ENCODE data around the gene FGF5.

Gene FGF5

DNA sequence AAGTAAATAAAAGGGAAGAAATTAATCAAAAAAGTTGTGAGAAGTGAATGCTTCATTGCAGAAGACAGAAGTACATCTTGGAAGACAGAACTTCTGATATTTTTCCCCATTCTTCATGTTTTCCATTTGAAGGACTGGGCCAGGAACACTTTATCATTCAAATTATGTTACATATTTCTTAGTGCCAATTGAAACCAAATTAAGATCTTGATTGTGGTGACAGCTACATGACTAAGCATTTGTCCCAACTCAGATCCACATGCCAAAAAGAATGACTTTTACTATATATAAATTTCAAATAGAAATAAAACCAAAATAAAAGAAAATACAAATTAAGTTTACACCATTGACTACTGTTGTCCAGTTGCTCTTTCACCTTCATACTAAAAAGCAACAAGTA, 14.0 kb upstream of the FGF5 start:
- TF ChIP-seq, protein P1, sequence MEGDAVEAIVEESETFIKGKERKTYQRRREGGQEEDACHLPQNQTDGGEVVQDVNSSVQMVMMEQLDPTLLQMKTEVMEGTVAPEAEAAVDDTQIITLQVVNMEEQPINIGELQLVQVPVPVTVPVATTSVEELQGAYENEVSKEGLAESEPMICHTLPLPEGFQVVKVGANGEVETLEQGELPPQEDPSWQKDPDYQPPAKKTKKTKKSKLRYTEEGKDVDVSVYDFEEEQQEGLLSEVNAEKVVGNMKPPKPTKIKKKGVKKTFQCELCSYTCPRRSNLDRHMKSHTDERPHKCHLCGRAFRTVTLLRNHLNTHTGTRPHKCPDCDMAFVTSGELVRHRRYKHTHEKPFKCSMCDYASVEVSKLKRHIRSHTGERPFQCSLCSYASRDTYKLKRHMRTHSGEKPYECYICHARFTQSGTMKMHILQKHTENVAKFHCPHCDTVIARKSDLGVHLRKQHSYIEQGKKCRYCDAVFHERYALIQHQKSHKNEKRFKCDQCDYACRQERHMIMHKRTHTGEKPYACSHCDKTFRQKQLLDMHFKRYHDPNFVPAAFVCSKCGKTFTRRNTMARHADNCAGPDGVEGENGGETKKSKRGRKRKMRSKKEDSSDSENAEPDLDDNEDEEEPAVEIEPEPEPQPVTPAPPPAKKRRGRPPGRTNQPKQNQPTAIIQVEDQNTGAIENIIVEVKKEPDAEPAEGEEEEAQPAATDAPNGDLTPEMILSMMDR (IDR thresholded peaks at IDR 0.05; ENCODE audit: low read depth, low read length) = no peak
- H3K4me3 ChIP-seq (ENCODE audit: low read depth, low read length) = no peak overlapping the region
- DNase-seq (ENCODE audit: low read depth, low spot score) = no peak
- in situ Hi-C loops (cut with HindIII; ENCODE audit: low sequenced_read_pairs) = no loop called here

DNA sequence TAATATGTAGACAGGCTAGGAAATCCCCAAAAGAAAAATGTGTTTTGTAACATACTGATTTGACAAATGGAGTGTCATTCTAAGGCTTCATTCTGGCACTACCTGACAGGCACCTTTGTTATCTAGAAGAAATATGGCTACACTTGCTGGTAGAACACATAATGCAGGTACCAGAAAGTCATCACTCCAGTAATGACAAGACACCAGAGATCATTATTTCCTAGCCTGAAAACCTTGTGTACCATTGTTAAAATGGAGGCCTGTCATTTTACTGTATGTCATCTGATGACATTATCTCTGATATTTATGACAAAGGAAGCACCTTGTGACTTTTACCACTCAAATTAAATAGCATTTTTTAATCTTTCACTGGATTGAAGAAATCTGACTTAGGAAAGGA, 13.5 kb upstream of the FGF5 start:
- DNase-seq (ENCODE audit: low read depth, low spot score) = no peak
- TF ChIP-seq, protein P1 (IDR thresholded peaks at IDR 0.05; ENCODE audit: low read depth, low read length) = no peak
- in situ Hi-C loops (cut with HindIII; ENCODE audit: low sequenced_read_pairs) = no loop called here
- no peak overlapping the region for H3K4me3 ChIP-seq (ENCODE audit: low read depth, low read length)

DNA sequence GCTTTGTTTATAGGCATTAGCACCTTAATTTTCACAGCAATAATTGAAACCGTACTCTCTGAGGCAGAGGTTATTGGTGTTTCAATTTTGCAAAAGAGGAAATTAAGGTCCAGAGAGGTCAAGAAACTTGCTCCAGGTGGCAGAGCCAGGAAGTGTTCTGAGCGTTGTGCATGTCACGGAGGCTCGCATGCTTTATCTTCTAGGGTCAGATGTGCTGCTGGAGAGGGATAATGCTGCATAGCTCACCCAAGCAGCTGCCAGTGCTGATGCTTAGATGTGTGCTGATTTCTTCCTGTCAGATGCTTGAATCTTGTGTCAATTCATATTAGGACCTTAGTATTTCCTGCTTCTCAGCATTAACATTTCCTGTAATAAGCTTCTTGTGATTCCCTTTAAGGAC, 13.0 kb upstream of the FGF5 start:
- no peak for DNase-seq (ENCODE audit: low read depth, low spot score)
- in situ Hi-C loops (cut with HindIII; ENCODE audit: low sequenced_read_pairs) = no loop called here
- TF ChIP-seq, protein P1 (IDR thresholded peaks at IDR 0.05; ENCODE audit: low read depth, low read length) = no peak
- H3K4me3 ChIP-seq (ENCODE audit: low read depth, low read length) = no peak overlapping the region

DNA sequence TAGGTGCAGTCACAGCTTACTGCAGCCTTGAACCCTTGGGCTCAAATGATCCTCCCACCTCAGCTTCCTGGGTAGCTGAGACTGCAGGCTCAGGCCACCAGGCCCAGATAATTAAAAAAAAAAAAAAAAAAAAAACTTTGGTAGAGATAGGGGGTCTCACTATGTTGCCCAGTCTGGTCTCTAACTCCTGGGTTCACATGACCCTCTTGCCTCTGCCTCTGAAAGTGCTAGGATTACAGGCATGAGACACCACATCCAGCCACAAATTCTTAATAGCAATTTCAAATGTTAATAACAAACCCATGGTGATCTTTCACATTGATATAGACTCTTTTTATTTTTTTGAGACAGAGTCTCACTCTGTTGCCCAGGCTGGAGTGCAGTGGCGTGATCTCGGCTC, 12.3 kb upstream of the FGF5 start:
- DNase-seq (ENCODE audit: low read depth, low spot score) = no peak
- TF ChIP-seq, protein P1 (IDR thresholded peaks at IDR 0.05; ENCODE audit: low read depth, low read length) = no peak
- H3K4me3 ChIP-seq (ENCODE audit: low read depth, low read length) = no peak overlapping the region
- in situ Hi-C loops (cut with HindIII; ENCODE audit: low sequenced_read_pairs) = no loop called here

DNA sequence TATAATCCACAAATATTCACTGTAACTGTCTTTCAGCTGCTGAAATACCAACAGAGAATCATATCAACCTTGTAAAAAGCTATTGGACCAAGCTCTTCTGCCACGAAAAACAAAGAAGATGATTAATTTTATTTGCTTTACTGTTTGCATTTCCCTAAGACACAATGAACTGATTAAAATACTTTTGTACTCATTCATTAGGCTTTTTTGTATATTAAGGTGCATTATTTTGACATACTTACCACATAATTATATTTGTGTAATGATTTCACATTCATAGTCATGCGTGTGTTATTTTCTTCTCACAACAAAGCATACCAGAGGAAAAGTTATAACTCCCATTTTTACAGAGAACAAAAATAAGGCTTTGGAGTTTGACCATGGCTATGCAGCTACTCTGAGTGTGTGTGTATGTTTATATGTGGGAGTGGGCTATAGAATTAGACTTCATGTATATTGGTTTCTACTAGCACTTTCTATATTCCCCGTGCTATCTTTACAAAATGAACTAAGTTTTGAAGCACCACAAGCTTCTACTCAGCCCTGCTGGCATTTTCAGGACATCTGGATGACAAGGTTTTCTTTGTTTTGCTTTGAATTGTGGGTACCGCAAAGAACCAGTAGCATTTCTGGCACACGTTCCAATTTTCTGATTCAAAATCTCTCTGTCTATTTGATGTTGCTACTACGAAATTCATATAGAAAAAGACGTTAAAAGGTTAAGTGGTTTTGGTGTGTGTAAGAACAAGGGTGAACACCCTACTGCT, 11.0 kb upstream of the FGF5 start:
- DNase-seq (ENCODE audit: low read depth, low spot score) = peak; percentile 66
- no peak overlapping the region for H3K4me3 ChIP-seq (ENCODE audit: low read depth, low read length)
- TF ChIP-seq, protein P1 (IDR thresholded peaks at IDR 0.05; ENCODE audit: low read depth, low read length) = no peak
- in situ Hi-C loops (cut with HindIII; ENCODE audit: low sequenced_read_pairs) = no loop called here

DNA sequence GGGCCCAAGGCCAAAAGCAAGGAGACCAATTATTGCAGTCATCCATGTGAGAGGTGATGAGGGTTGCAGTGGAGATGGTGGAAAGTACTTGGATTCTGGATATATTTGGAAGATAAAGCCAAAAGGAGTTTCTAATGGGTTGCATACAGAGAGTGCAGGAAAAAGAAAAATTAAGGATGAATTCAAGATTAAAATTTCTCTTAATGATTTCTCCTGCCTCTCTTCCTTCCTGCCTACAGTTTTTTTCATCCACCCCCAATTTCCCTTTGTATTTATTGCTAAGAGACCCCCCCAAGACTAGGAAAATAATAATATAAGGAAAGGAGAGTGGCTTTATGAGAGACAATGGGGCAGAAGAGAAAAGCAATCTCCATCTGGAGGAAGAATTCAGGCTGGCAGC, 8.6 kb upstream of the FGF5 start:
- DNase-seq (ENCODE audit: low read depth, low spot score) = no peak
- in situ Hi-C loops (cut with HindIII; ENCODE audit: low sequenced_read_pairs) = no loop called here
- H3K4me3 ChIP-seq (ENCODE audit: low read depth, low read length) = no peak overlapping the region
- TF ChIP-seq, protein P1 (IDR thresholded peaks at IDR 0.05; ENCODE audit: low read depth, low read length) = no peak

Data from astrocyte of the spinal cord (primary cell).